Measurements from ENCODE around the gene RGS3. TPM values are rescaled to one million over a fixed set of nuclear protein-coding genes. Genes with fewer than 3 reads are reported as not detected.
A peak's percentile ranks its signal among the peaks of the same experiment; 100 is the strongest.

The RGS3 gene
- total and polyA plus RNA-seq, 10 of the 15 experiments (the other 5 are each of a cell fraction or from before 2014, with no cell fraction given) = 2.9 to 138 (median 28.8) TPM

- Histone ChIP-seq H2AFZ (ENCODE audit: control insufficient read depth, low read depth, low read length) (no peak overlapping the region; the same call in 1 of the 2 replicates), H3K79me2 (ENCODE audit: control insufficient read depth, insufficient read depth, low read length) (no peaks in the 10 kb centered on the region), H3K36me3 (ENCODE audit: control insufficient read depth in 2 of 2, insufficient read depth in 2 of 2, low read length in 1 of 2) (no peaks in the 10 kb centered on the region; a peak in 1 of 4 replicates), H4K20me1 (ENCODE audit: control insufficient read depth, insufficient read depth) (no peaks in the 10 kb centered on the region), H3K27ac (ENCODE audit: control insufficient read depth, insufficient read depth) (no peak overlapping the region), H3K4me3 (no peak overlapping the region), H3K9me3 (replicated peaks; ENCODE audit: control insufficient read depth, insufficient read depth, low read length) (no peaks in the 10 kb centered on the region), H3K9ac (ENCODE audit: control insufficient read depth, insufficient read depth, low read length) (no peak overlapping the region), H3K4me1 (ENCODE audit: control insufficient read depth, insufficient read depth, low read length) (peaks cover 7% of the 10 kb centered on the region; the same call in 1 of the 2 replicates), H3K4me2 (ENCODE audit: control insufficient read depth, insufficient read depth) (no peak overlapping the region), H3K27me3 (replicated peaks in 1 of 2; ENCODE audit: control insufficient read depth in 2 of 2, insufficient read depth in 2 of 2, low read length in 1 of 2) (no peaks in the 10 kb centered on the region)
- RAD21 ChIA-PET (ENCODE audit: unreplicated experiment) = interaction anchor here (0.6 to 3.6 kb wide), 12 partner anchors 9 to 85 kb away, joined by 3 to 22 read pairs (median 4); no protein-coding TSS in a partner anchor
- DNase-seq (ENCODE audit: low read depth, low spot score) (no peak), ATAC-seq (peak; percentile 86), FAIRE-seq (no peak)
- WGBS (ENCODE audit: insufficient coverage, insufficient replicate concordance, low lambda C conversion rate, missing lambda C conversion rate) = 42% methylated on average over 17 of the region's 17 CpGs
- POLR2A ChIA-PET = interaction anchor here (0.6 to 1.9 kb wide), 7 partner anchors 9 to 377 kb away, joined by 3 to 7 read pairs (median 3); partner anchors contain the start of genes C9orf43 and POLE3
- CTCF ChIA-PET = interaction anchor here (1.1 to 6.1 kb wide), 14 partner anchors 8 to 156 kb away, joined by 3 to 62 read pairs (median 4); no protein-coding TSS in a partner anchor
- BruUV-seq (replicated peaks) = no TSS peak
- in situ Hi-C loops (cut with MboI) (no loop called here), intact Hi-C loops (cut with micrococcal nuclease; ENCODE audit: unreplicated experiment) (no loop called here)
- SMC1A ChIA-PET (ENCODE audit: uncharacterized antibody, unreplicated experiment) = interaction anchor here (0.6 to 4.4 kb wide), 16 partner anchors 10 to 156 kb away, joined by 3 to 28 read pairs (median 4); no protein-coding TSS in a partner anchor
- TF ChIP-seq NR2C1 (IDR thresholded peaks at IDR 0.05) = no peak
- TF ChIP-seq ZNF687 (IDR thresholded peaks at IDR 0.05) = no peak
- TF ChIP-seq BHLHE40 (IDR thresholded peaks at IDR 0.05; ENCODE audit: borderline replicate concordance in 1 of 2, low read depth in 2 of 2, low read length in 1 of 2) = 0 out of 4 replicates have a peak, but pooled peaks of 1 of the 2 experiments have one; percentile 3
- no peak for TF ChIP-seq MAX (IDR thresholded peaks at IDR 0.05; ENCODE audit: low read depth, low read length)
- no peak for TF ChIP-seq ELK1 (IDR thresholded peaks at IDR 0.05; ENCODE audit: low read depth, low read length)
- peak; percentile 54 for TF ChIP-seq MEF2B (IDR thresholded peaks at IDR 0.05; ENCODE audit: partially characterized antibody, poor library complexity, severe bottlenecking)
- TF ChIP-seq NFYB (IDR thresholded peaks at IDR 0.05; ENCODE audit: insufficient read depth, low read depth, low read length) = no peak
- TF ChIP-seq EGR1 (IDR thresholded peaks at IDR 0.05; ENCODE audit: borderline replicate concordance in 1 of 2, low read depth in 2 of 2, low read length in 2 of 2) = peak in 1 of 2 experiments; percentile 92; a peak in 1 of 3 replicates
- no peak for TF ChIP-seq YBX1 (IDR thresholded peaks at IDR 0.05)
- no peak for TF ChIP-seq CHD4 (IDR thresholded peaks at IDR 0.05)
- no peak for TF ChIP-seq FOXK2 (IDR thresholded peaks at IDR 0.05)
- TF ChIP-seq TCF12 (IDR thresholded peaks at IDR 0.05; ENCODE audit: low read depth, low read length) = 0 out of 2 replicates have a peak, but pooled peaks have one; percentile 63
- TF ChIP-seq PKNOX1 (IDR thresholded peaks at IDR 0.05) = no peak
- no peak for TF ChIP-seq SMC3 (IDR thresholded peaks at IDR 0.05; ENCODE audit: borderline replicate concordance, low read length)
- TF ChIP-seq HCFC1 (IDR thresholded peaks at IDR 0.05; ENCODE audit: low read length) = no peak
- TF ChIP-seq HDGF (IDR thresholded peaks at IDR 0.05) = 0 out of 2 replicates have a peak, but pooled peaks have one; percentile 25
These were observed 138.9 kb downstream of the RGS3 start for GRCh38 chr9:113602126-113603047.

Measured in GM12878 (cell line).